ENCODE data around the gene WSB1.

WSB1 gene

GRCh38 chr17:27299384-27300049 is 5.6 kb downstream of the WSB1 start:
- H3K4me3 ChIP-seq (ENCODE audit: control insufficient read depth, low read depth, low read length) = no peak overlapping the region
- DNase-seq (ENCODE audit: low read depth) = no peak

GRCh38 chr17:27303734-27304133 is 9.8 kb downstream of the WSB1 start:
- no peak overlapping the region for H3K4me3 ChIP-seq (ENCODE audit: control insufficient read depth, low read depth, low read length)
- DNase-seq (ENCODE audit: low read depth) = no peak
- TF ChIP-seq, protein P1, sequence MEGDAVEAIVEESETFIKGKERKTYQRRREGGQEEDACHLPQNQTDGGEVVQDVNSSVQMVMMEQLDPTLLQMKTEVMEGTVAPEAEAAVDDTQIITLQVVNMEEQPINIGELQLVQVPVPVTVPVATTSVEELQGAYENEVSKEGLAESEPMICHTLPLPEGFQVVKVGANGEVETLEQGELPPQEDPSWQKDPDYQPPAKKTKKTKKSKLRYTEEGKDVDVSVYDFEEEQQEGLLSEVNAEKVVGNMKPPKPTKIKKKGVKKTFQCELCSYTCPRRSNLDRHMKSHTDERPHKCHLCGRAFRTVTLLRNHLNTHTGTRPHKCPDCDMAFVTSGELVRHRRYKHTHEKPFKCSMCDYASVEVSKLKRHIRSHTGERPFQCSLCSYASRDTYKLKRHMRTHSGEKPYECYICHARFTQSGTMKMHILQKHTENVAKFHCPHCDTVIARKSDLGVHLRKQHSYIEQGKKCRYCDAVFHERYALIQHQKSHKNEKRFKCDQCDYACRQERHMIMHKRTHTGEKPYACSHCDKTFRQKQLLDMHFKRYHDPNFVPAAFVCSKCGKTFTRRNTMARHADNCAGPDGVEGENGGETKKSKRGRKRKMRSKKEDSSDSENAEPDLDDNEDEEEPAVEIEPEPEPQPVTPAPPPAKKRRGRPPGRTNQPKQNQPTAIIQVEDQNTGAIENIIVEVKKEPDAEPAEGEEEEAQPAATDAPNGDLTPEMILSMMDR (conservative IDR thresholded peaks at IDR 0.05; ENCODE audit: control insufficient read depth, insufficient read depth, low read depth, low read length) = no peak

More at GRCh38 chr17:27299384-27300049, 5.6 kb downstream of the WSB1 start:
- TF ChIP-seq, protein P1 (conservative IDR thresholded peaks at IDR 0.05; ENCODE audit: control insufficient read depth, insufficient read depth, low read depth, low read length) = no peak

DNA sequence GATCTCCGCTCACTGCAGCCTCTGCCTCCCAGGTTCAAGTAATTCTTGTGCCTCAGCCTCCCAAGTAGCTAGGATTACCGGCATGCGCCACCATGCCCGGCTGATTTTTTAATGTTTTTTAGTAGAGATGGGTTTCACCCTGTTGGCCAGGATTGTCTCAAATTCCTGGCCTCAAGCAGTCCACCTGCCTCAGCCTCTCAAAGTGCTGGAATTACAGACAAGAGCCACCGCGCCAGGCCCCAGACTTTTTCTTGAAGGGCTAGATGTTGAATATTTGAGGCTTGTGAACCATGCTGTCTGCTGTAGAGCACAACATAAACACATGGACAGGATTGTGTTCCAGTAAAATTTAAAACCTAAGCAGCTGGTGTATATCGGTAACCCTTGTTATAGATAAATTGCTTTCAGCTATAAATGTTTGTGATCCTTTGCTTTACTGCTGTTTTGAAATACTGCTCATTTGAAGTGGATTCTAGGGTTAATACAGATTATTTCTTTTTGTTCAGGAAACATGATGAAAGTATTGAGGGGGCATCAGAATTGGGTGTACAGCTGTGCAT is 12.4 kb downstream of the WSB1 start:
- no peak for DNase-seq (ENCODE audit: low read depth)

GRCh38 chr17:27310565-27311110 is 16.7 kb downstream of the WSB1 start:
- H3K4me3 ChIP-seq (ENCODE audit: control insufficient read depth, low read depth, low read length) = no peak overlapping the region
- TF ChIP-seq, protein P1 (conservative IDR thresholded peaks at IDR 0.05; ENCODE audit: control insufficient read depth, insufficient read depth, low read depth, low read length) = no peak

More for the DNA sequence above, 12.4 kb downstream of the WSB1 start:
- H3K4me3 ChIP-seq (ENCODE audit: control insufficient read depth, low read depth, low read length) = no peak overlapping the region
- TF ChIP-seq, protein P1 (conservative IDR thresholded peaks at IDR 0.05; ENCODE audit: control insufficient read depth, insufficient read depth, low read depth, low read length) = no peak

GRCh38 chr17:27313301-27313700 is 19.4 kb downstream of the WSB1 start:
- no peak for DNase-seq (ENCODE audit: low read depth)
- TF ChIP-seq, protein P1 (conservative IDR thresholded peaks at IDR 0.05; ENCODE audit: control insufficient read depth, insufficient read depth, low read depth, low read length) = no peak
- no peak overlapping the region for H3K4me3 ChIP-seq (ENCODE audit: control insufficient read depth, low read depth, low read length)

More at GRCh38 chr17:27310565-27311110, 16.7 kb downstream of the WSB1 start:
- no peak for DNase-seq (ENCODE audit: low read depth)

DNA sequence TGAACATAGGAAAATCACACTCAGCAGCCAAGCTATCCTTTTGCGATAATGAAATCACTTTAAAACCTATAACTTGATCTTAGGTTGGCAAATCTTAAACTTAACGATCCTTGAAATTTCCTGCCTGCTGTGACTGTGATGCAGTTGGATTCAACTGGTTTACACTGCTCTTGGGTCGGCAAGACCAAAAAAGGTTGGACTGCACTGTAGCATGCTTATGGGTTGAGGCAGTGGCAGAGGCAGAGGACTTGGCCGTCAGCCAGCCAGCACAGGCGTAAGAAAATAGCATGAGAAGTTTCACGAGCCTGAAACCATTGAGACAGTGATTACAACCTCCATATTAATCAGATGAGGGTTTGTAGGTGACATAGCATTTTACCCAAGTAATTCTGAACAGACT is 21.4 kb downstream of the WSB1 start:
- peak; percentile 82 for DNase-seq (ENCODE audit: low read depth)
- TF ChIP-seq, protein P1 (conservative IDR thresholded peaks at IDR 0.05; ENCODE audit: control insufficient read depth, insufficient read depth, low read depth, low read length) = no peak
- no peak overlapping the region for H3K4me3 ChIP-seq (ENCODE audit: control insufficient read depth, low read depth, low read length)

Measured in fibroblast of mammary gland (primary cell).